GM19438 (cell line): ENCODE results near the gene OSM.
"Not testable (repeated sequence)": the region's sequence is repeated elsewhere in the genome, so short reads cannot be mapped to it uniquely, and the experiment has no call there.

ENCODE experiments used
- ATAC-seq: cut with Tn5 transposase; IDR thresholded peaks from one replicate; pipeline ENCODE4 v1.9.1; 2021; ENCODE audit warnings: low read depth; ENCODE audit not compliant: unreplicated experiment

Gene OSM

GRCh38 chr22:30230330-30230729 is 36.3 kb downstream of the OSM start:
- ATAC-seq: no peak

GRCh38 chr22:30228509-30229359 is 37.9 kb downstream of the OSM start:
- no peak for ATAC-seq

GRCh38 chr22:30227438-30228228 is 39.0 kb downstream of the OSM start:
- ATAC-seq: no peak

- ATAC-seq: no peak
These were observed 40.3 kb downstream of the OSM start for GRCh38 chr22:30226192-30226832.

- no peak for ATAC-seq
These were observed 41.3 kb downstream of the OSM start for GRCh38 chr22:30225220-30225927.

- no peak for ATAC-seq
These were observed 42.3 kb downstream of the OSM start for GRCh38 chr22:30224161-30224857.

- no peak for ATAC-seq
These were observed 43.3 kb downstream of the OSM start for GRCh38 chr22:30223303-30223702.

GRCh38 chr22:30222321-30222720 is 44.3 kb downstream of the OSM start:
- ATAC-seq: no peak

GRCh38 chr22:30221121-30221992 is 45.3 kb downstream of the OSM start:
- ATAC-seq: no peak

- no peak for ATAC-seq
These were observed 46.2 kb downstream of the OSM start for GRCh38 chr22:30220338-30221012.

- ATAC-seq: no peak
These were observed 46.9 kb downstream of the OSM start for GRCh38 chr22:30219668-30220278.

GRCh38 chr22:30219049-30219654 is 47.5 kb downstream of the OSM start:
- no peak for ATAC-seq

- no peak for ATAC-seq
These were observed 48.7 kb downstream of the OSM start for GRCh38 chr22:30217698-30218560.

- no peak for ATAC-seq
These were observed 49.9 kb downstream of the OSM start for GRCh38 chr22:30216710-30217109.

GRCh38 chr22:30216272-30216671 is 50.4 kb downstream of the OSM start:
- ATAC-seq: not testable (repeated sequence)

GRCh38 chr22:30214703-30215407 is 51.8 kb downstream of the OSM start:
- ATAC-seq: no peak
